ENCODE data around the gene SLC30A5.

DNA sequence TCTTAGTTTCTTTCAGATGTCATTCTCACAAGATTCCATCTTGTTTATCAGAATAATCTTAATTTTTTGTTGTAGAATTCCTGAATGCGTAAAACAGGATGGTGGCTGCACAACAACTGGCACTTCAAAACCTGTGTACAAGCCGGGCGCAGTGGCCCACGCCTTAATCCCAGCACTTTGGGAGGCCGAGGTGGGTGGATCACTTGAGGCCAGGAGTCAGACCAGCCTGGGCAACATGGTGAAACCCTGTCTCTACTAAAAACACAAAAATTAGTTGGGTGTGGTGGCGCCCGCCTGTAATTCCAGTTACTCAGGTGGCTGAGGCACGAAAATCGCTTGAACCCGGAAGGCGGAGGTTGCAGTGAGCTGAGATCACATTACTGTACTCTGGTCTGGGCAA, 62.6 kb downstream of the SLC30A5 start:
- TF ChIP-seq ZNF274 (IDR thresholded peaks at IDR 0.05; ENCODE audit: low read depth, low read length): no peak
- no peak for TF ChIP-seq YY1 (IDR thresholded peaks at IDR 0.05; ENCODE audit: insufficient read depth, insufficient read length)
- no peak for TF ChIP-seq SUZ12 (IDR thresholded peaks at IDR 0.05; ENCODE audit: extremely low read depth, insufficient read depth, insufficient read length)
